ENCODE data around the gene F8. TPM values are rescaled to one million over a fixed set of nuclear protein-coding genes. Genes with fewer than 3 reads are reported as not detected.
"Not testable (repeated sequence)": the region's sequence is repeated elsewhere in the genome, so short reads cannot be mapped to it uniquely, and the experiment has no call there.

The F8 gene
- total and polyA plus RNA-seq, 12 donors, result 13.4 to 78.1 (median 38.6) TPM

- no peak for TF ChIP-seq CTCF (IDR thresholded peaks at IDR 0.05)
- TF ChIP-seq POLR2A (IDR thresholded peaks at IDR 0.05), result no peak
- intact Hi-C loops (cut with DNase I), result no loop called here
- H3K4me3 ChIP-seq, result no peak overlapping the region
- no peak for DNase-seq
- 24 to 54% (median 39%) methylated on average over 1 of the region's 1 CpG for WGBS, 4 donors
- no peaks in the 10 kb centered on the region for H3K4me1 ChIP-seq (replicated peaks in 1 of 2)
- H3K27me3 ChIP-seq, result no peaks in the 10 kb centered on the region
- no peaks in the 10 kb centered on the region for H3K9me3 ChIP-seq (replicated peaks in 1 of 3)
- no peak overlapping the region for H3K27ac ChIP-seq
- H3K36me3 ChIP-seq (replicated peaks in 1 of 2), result no peaks in the 10 kb centered on the region
These were observed 54.9 kb downstream of the F8 start for GRCh38 chrX:154967603-154968002.

- Histone ChIP-seq H3K36me3 (replicated peaks in 1 of 2) (no peaks in the 10 kb centered on the region), H3K27me3 (no peaks in the 10 kb centered on the region), H3K9me3 (replicated peaks in 1 of 3) (no peaks in the 10 kb centered on the region), H3K4me1 (replicated peaks in 1 of 2) (no peaks in the 10 kb centered on the region), H3K4me3 (no peak overlapping the region), H3K27ac (no peak overlapping the region)
- intact Hi-C loops (cut with DNase I), result no loop called here
- TF ChIP-seq CTCF (IDR thresholded peaks at IDR 0.05) (no peak), POLR2A (IDR thresholded peaks at IDR 0.05) (no peak)
- no peak for DNase-seq
These were observed 60.6 kb downstream of the F8 start for GRCh38 chrX:154961947-154962346.

GRCh38 chrX:154955799-154956198 is 66.7 kb downstream of the F8 start:
- H3K9me3 ChIP-seq (replicated peaks in 1 of 3); H3K27me3 ChIP-seq; intact Hi-C loops (cut with DNase I); DNase-seq; H3K36me3 ChIP-seq (replicated peaks in 1 of 2); H3K27ac ChIP-seq; H3K4me3 ChIP-seq; H3K4me1 ChIP-seq (replicated peaks in 1 of 2): not testable (repeated sequence)
- 62 to 92% (median 80%) methylated on average over 2 to 3 of the region's 3 CpGs for WGBS, 4 donors

- H3K9me3 ChIP-seq (replicated peaks in 1 of 3); H3K27ac ChIP-seq; H3K27me3 ChIP-seq; DNase-seq; H3K4me3 ChIP-seq; H3K36me3 ChIP-seq (replicated peaks in 1 of 2); intact Hi-C loops (cut with DNase I); H3K4me1 ChIP-seq (replicated peaks in 1 of 2): not testable (repeated sequence)
- 68 to 90% (median 87%) methylated on average over 2 to 9 of the region's 10 CpGs for WGBS, 4 donors
These were observed 83.3 kb downstream of the F8 start for GRCh38 chrX:154939265-154939664.

GRCh38 chrX:154924771-154925170 is 97.8 kb downstream of the F8 start:
- H3K27ac ChIP-seq; intact Hi-C loops (cut with DNase I); H3K9me3 ChIP-seq (replicated peaks in 1 of 3); H3K36me3 ChIP-seq (replicated peaks in 1 of 2); DNase-seq; H3K4me1 ChIP-seq (replicated peaks in 1 of 2); H3K4me3 ChIP-seq; H3K27me3 ChIP-seq: not testable (repeated sequence)
- 80 to 93% (median 82%) methylated on average over 2 to 5 of the region's 5 CpGs for WGBS, 4 donors

GRCh38 chrX:154918060-154918483 is 104.5 kb downstream of the F8 start:
- Histone ChIP-seq H3K4me3 (no peak overlapping the region), H3K27me3 (no peaks in the 10 kb centered on the region), H3K9me3 (replicated peaks in 1 of 3) (no peaks in the 10 kb centered on the region), H3K36me3 (replicated peaks in 1 of 2) (no peaks in the 10 kb centered on the region), H3K27ac (no peak overlapping the region), H3K4me1 (replicated peaks in 1 of 2) (no peaks in the 10 kb centered on the region)
- WGBS, 4 donors, result 0 to 12% (median 7%) methylated on average over 2 to 5 of the region's 5 CpGs
- TF ChIP-seq POLR2A (IDR thresholded peaks at IDR 0.05) (no peak), CTCF (IDR thresholded peaks at IDR 0.05) (peak; percentile 38 to 67 (median 62))
- DNase-seq, result peak; percentile 35 to 76 (median 72)
- intact Hi-C loops (cut with DNase I), result no loop called here
